ENCODE measurements around the gene NAAA. TPM values are rescaled to one million over a fixed set of nuclear protein-coding genes. Genes with fewer than 3 reads are reported as not detected.

The NAAA gene
- total and polyA plus RNA-seq, 2 of the 13 experiments (the other 11 are each of a cell fraction or from before 2014, with no cell fraction given), result 22.4 to 24.6 TPM

GRCh38 chr4:75940692-75941253, at the start of gene NAAA (continued):
- TF ChIP-seq ATF7-NPFF (CRISPR knock-in tag; IDR thresholded peaks at IDR 0.05; ENCODE audit: low read depth) (peak; percentile 71; the same call in 1 of the 2 replicates), MTA1 (CRISPR knock-in tag; IDR thresholded peaks at IDR 0.05; ENCODE audit: borderline replicate concordance) (no peak; the same call in 1 of the 2 replicates), FOXJ3 (CRISPR knock-in tag; IDR thresholded peaks at IDR 0.05; ENCODE audit: borderline replicate concordance) (no peak), ZNF44 (CRISPR knock-in tag; IDR thresholded peaks at IDR 0.05) (no peak), NRL (CRISPR knock-in tag; IDR thresholded peaks at IDR 0.05; ENCODE audit: borderline replicate concordance) (no peak), ISX (CRISPR knock-in tag; conservative IDR thresholded peaks at IDR 0.05) (no peak), KAT7 (CRISPR knock-in tag; IDR thresholded peaks at IDR 0.05; ENCODE audit: borderline replicate concordance) (0 out of 2 replicates have a peak, but pooled peaks have one; percentile 28), FOXK1 (CRISPR knock-in tag; IDR thresholded peaks at IDR 0.05; ENCODE audit: borderline replicate concordance, low read depth) (no peak), ZFP36 (IDR thresholded peaks at IDR 0.05; ENCODE audit: borderline replicate concordance, low read depth, low read length, partially characterized antibody) (no peak), ZBTB34 (CRISPR knock-in tag; IDR thresholded peaks at IDR 0.05) (no peak), EED (CRISPR knock-in tag; IDR thresholded peaks at IDR 0.05) (no peak; the same call in 1 of the 2 replicates), ATM (IDR thresholded peaks at IDR 0.05; ENCODE audit: borderline replicate concordance) (no peak), AGO2 (optimal IDR thresholded peaks at IDR 0.05; ENCODE audit: low read depth, low read length) (peak; percentile 89), ZMYM3 (CRISPR knock-in tag; IDR thresholded peaks at IDR 0.05) (no peak), HNRNPUL1 (IDR thresholded peaks at IDR 0.05; ENCODE audit: low read depth, low read length) (no peak), ZBTB8A (CRISPR knock-in tag; IDR thresholded peaks at IDR 0.05; ENCODE audit: borderline replicate concordance, low read depth) (no peak), ZNF747 (CRISPR knock-in tag; IDR thresholded peaks at IDR 0.05; ENCODE audit: borderline replicate concordance) (no peak)
- TF ChIP-seq, protein P1, sequence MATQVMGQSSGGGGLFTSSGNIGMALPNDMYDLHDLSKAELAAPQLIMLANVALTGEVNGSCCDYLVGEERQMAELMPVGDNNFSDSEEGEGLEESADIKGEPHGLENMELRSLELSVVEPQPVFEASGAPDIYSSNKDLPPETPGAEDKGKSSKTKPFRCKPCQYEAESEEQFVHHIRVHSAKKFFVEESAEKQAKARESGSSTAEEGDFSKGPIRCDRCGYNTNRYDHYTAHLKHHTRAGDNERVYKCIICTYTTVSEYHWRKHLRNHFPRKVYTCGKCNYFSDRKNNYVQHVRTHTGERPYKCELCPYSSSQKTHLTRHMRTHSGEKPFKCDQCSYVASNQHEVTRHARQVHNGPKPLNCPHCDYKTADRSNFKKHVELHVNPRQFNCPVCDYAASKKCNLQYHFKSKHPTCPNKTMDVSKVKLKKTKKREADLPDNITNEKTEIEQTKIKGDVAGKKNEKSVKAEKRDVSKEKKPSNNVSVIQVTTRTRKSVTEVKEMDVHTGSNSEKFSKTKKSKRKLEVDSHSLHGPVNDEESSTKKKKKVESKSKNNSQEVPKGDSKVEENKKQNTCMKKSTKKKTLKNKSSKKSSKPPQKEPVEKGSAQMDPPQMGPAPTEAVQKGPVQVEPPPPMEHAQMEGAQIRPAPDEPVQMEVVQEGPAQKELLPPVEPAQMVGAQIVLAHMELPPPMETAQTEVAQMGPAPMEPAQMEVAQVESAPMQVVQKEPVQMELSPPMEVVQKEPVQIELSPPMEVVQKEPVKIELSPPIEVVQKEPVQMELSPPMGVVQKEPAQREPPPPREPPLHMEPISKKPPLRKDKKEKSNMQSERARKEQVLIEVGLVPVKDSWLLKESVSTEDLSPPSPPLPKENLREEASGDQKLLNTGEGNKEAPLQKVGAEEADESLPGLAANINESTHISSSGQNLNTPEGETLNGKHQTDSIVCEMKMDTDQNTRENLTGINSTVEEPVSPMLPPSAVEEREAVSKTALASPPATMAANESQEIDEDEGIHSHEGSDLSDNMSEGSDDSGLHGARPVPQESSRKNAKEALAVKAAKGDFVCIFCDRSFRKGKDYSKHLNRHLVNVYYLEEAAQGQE (IDR thresholded peaks at IDR 0.05; ENCODE audit: borderline replicate concordance in 1 of 2, low read depth in 1 of 2, low read length in 2 of 2), result no peak

Data from HepG2 (cell line).